Muscle layer of colon (tissue), 2 donors: ENCODE results near the gene ETNK2.

ENCODE experiments used
- H3K27ac ChIP-seq: one replicate; pipeline ENCODE4 v1.7.0; 2013; ENCODE audit warnings: low read depth, mild to moderate bottlenecking, low read length, moderate library complexity
- H3K27me3 ChIP-seq, 2 donors: one replicate each; pipeline ENCODE4 v1.7.0; 2013; ENCODE audit warnings: low read length in 2 of 2, mild to moderate bottlenecking in 2 of 2; ENCODE audit not compliant: insufficient read depth in 2 of 2, control insufficient read depth in 1 of 2
- H3K36me3 ChIP-seq: one replicate; pipeline ENCODE4 v1.7.0; 2013; ENCODE audit warnings: mild to moderate bottlenecking, low read length; ENCODE audit not compliant: insufficient read depth
- H3K4me1 ChIP-seq: one replicate; pipeline ENCODE4 v1.7.0; 2013; ENCODE audit warnings: mild to moderate bottlenecking, low read length; ENCODE audit not compliant: insufficient read depth
- H3K4me3 ChIP-seq, 2 donors: one replicate each; pipeline ENCODE4 v1.7.0; 2013; ENCODE audit warnings: low read length in 2 of 2, low read depth in 1 of 2, mild to moderate bottlenecking in 1 of 2, moderate library complexity in 1 of 2
- H3K9ac ChIP-seq: one replicate; pipeline ENCODE4 v1.7.0; 2013; ENCODE audit warnings: low read length
- H3K9me3 ChIP-seq: one replicate; pipeline ENCODE4 v1.7.0; 2013; ENCODE audit warnings: mild to moderate bottlenecking, low read length
- donor health status: abdominal sarcoma.
- donor health status: Adenocarcinoma of cecum.

ETNK2 gene

GRCh38 chr1:204171751-204172178 is 19.9 kb upstream of the ETNK2 start:
- no peaks in the 10 kb centered on the region for H3K36me3 ChIP-seq
- H3K9me3 ChIP-seq = peaks cover 16% of the 10 kb centered on the region
- H3K9ac ChIP-seq = no peak overlapping the region
- no peak overlapping the region for H3K27ac ChIP-seq
- H3K27me3 ChIP-seq = no peaks in the 10 kb centered on the region
- H3K4me3 ChIP-seq = no peak overlapping the region
- H3K4me1 ChIP-seq = no peaks in the 10 kb centered on the region

GRCh38 chr1:204170494-204171155 is 18.8 kb upstream of the ETNK2 start:
- Histone ChIP-seq H3K27ac (no peak overlapping the region), H3K9me3 (peaks cover 16% of the 10 kb centered on the region), H3K27me3 (no peaks in the 10 kb centered on the region), H3K4me3 (no peak overlapping the region), H3K36me3 (no peaks in the 10 kb centered on the region), H3K9ac (no peak overlapping the region), H3K4me1 (no peaks in the 10 kb centered on the region)

GRCh38 chr1:204169858-204170257 is 18.0 kb upstream of the ETNK2 start:
- H3K4me3 ChIP-seq = no peak overlapping the region
- H3K9ac ChIP-seq = no peak overlapping the region
- H3K27me3 ChIP-seq = no peaks in the 10 kb centered on the region
- H3K36me3 ChIP-seq = no peaks in the 10 kb centered on the region
- H3K27ac ChIP-seq = no peak overlapping the region
- peaks cover 16% of the 10 kb centered on the region for H3K9me3 ChIP-seq
- no peaks in the 10 kb centered on the region for H3K4me1 ChIP-seq

- no peak overlapping the region for H3K9ac ChIP-seq
- no peak overlapping the region for H3K27ac ChIP-seq
- H3K36me3 ChIP-seq = no peaks in the 10 kb centered on the region
- H3K4me1 ChIP-seq = no peaks in the 10 kb centered on the region
- no peak overlapping the region for H3K4me3 ChIP-seq
- peaks cover 16% of the 10 kb centered on the region for H3K9me3 ChIP-seq
- no peaks in the 10 kb centered on the region for H3K27me3 ChIP-seq
These were observed 15.9 kb upstream of the ETNK2 start for GRCh38 chr1:204167730-204168129.

GRCh38 chr1:204166219-204166618 is 14.4 kb upstream of the ETNK2 start, which contains the start of gene REN:
Gene REN, minus strand, starts transcription at chr1:204166337. Its CDS starts 44 bp downstream, at chr1:204166293.
- Histone ChIP-seq H3K9ac (no peak within 1 kb of the TSS), H3K4me3 (no peak within 1 kb of the TSS), H3K9me3 (peaks cover 16% of the 10 kb centered on the region), H3K27me3 (peaks cover 0 to 7% of the 10 kb centered on the region in 2 donors), H3K27ac (no peak within 1 kb of the TSS), H3K36me3 (no peaks in the 10 kb centered on the region), H3K4me1 (no peaks in the 10 kb centered on the region)

- Histone ChIP-seq H3K27ac (no peak overlapping the region), H3K36me3 (no peaks in the 10 kb centered on the region), H3K4me3 (no peak overlapping the region), H3K27me3 (peaks cover 0 to 8% of the 10 kb centered on the region in 2 donors), H3K4me1 (no peaks in the 10 kb centered on the region), H3K9me3 (no peaks in the 10 kb centered on the region), H3K9ac (no peak overlapping the region)
These were observed 10.7 kb upstream of the ETNK2 start for GRCh38 chr1:204162494-204163074.

GRCh38 chr1:204161609-204162493 is 10.0 kb upstream of the ETNK2 start:
- Histone ChIP-seq H3K9me3 (no peaks in the 10 kb centered on the region), H3K36me3 (no peaks in the 10 kb centered on the region), H3K27me3 (peaks cover 0 to 8% of the 10 kb centered on the region in 2 donors), H3K4me1 (no peaks in the 10 kb centered on the region), H3K27ac (no peak overlapping the region), H3K4me3 (no peak overlapping the region), H3K9ac (no peak overlapping the region)

GRCh38 chr1:204157962-204158361 is 6.1 kb upstream of the ETNK2 start:
- H3K4me1 ChIP-seq = no peaks in the 10 kb centered on the region
- no peaks in the 10 kb centered on the region for H3K36me3 ChIP-seq
- H3K27me3 ChIP-seq = peaks cover 4 to 8% of the 10 kb centered on the region in 2 donors
- H3K9ac ChIP-seq = no peak overlapping the region
- H3K27ac ChIP-seq = no peak overlapping the region
- H3K4me3 ChIP-seq = no peak overlapping the region
- no peaks in the 10 kb centered on the region for H3K9me3 ChIP-seq

GRCh38 chr1:204155881-204156280 is 4.0 kb upstream of the ETNK2 start:
- Histone ChIP-seq H3K4me1 (peaks cover 7% of the 10 kb centered on the region), H3K36me3 (no peaks in the 10 kb centered on the region), H3K27ac (no peak overlapping the region), H3K4me3 (no peak overlapping the region), H3K27me3 (peaks cover 0 to 4% of the 10 kb centered on the region in 2 donors), H3K9me3 (no peaks in the 10 kb centered on the region), H3K9ac (no peak overlapping the region)

- H3K9me3 ChIP-seq = no peaks in the 10 kb centered on the region
- no peak overlapping the region for H3K4me3 ChIP-seq
- peaks cover 0 to 4% of the 10 kb centered on the region in 2 donors for H3K27me3 ChIP-seq
- H3K9ac ChIP-seq = no peak overlapping the region
- no peaks in the 10 kb centered on the region for H3K36me3 ChIP-seq
- no peak overlapping the region for H3K27ac ChIP-seq
- peaks cover 7% of the 10 kb centered on the region for H3K4me1 ChIP-seq
These were observed 2.9 kb upstream of the ETNK2 start for GRCh38 chr1:204154568-204155255.

GRCh38 chr1:204153667-204154066 is 1.8 kb upstream of the ETNK2 start:
- Histone ChIP-seq H3K27me3 (peaks cover 0 to 4% of the 10 kb centered on the region in 2 donors), H3K27ac (no peak overlapping the region), H3K9ac (no peak overlapping the region), H3K4me1 (peaks cover 7% of the 10 kb centered on the region), H3K4me3 (no peak overlapping the region), H3K9me3 (no peaks in the 10 kb centered on the region), H3K36me3 (no peaks in the 10 kb centered on the region)
